Cardiac fibroblast (primary cell): ENCODE results near the gene BMP7.

Source experiments
- DNase-seq, 2 donors: peaks; one replicate each; pipeline versions ENCODE4 v3.0.0 to v3.0.0-alpha.2; 2010; ENCODE audit warnings: low read depth in 2 of 2
- H3K4me3 ChIP-seq, 2 donors: replicated peaks in 1 of 2; 1 replicate in 1 of 2; 2 replicates in 1 of 2; pipeline ENCODE4 v1.5.1; 2011; ENCODE audit warnings: low read depth in 2 of 2, low read length in 2 of 2, mild to moderate bottlenecking in 2 of 2, moderate library complexity in 1 of 2
- CTCF ChIP-seq: IDR thresholded peaks from one replicate; pipeline ENCODE4 v1.5.1; 2011; ENCODE audit warnings: low read depth, mild to moderate bottlenecking, low read length, inconsistent platforms

BMP7 gene

GRCh38 chr20:57250607-57251343 is 15.7 kb downstream of the BMP7 start:
- no peak overlapping the region for H3K4me3 ChIP-seq
- no peak for TF ChIP-seq CTCF
- no peak for DNase-seq

GRCh38 chr20:57249772-57250171 is 16.7 kb downstream of the BMP7 start:
- no peak for TF ChIP-seq CTCF
- no peak overlapping the region for H3K4me3 ChIP-seq
- no peak for DNase-seq

- H3K4me3 ChIP-seq = no peak overlapping the region
- no peak for TF ChIP-seq CTCF
- no peak for DNase-seq
Measured at GRCh38 chr20:57249073-57249472, 17.4 kb downstream of the BMP7 start.

GRCh38 chr20:57248132-57248797 is 18.2 kb downstream of the BMP7 start:
- H3K4me3 ChIP-seq = no peak overlapping the region
- DNase-seq = no peak
- no peak for TF ChIP-seq CTCF

GRCh38 chr20:57247292-57247965 is 19.0 kb downstream of the BMP7 start:
- TF ChIP-seq CTCF = no peak
- no peak overlapping the region for H3K4me3 ChIP-seq
- DNase-seq = no peak

GRCh38 chr20:57245997-57246396 is 20.4 kb downstream of the BMP7 start:
- no peak for DNase-seq
- no peak for TF ChIP-seq CTCF
- H3K4me3 ChIP-seq = no peak overlapping the region
